SU-DHL-6 (cell line): Measurements from ENCODE around the gene VTA1.

Source experiments
- H2AFZ ChIP-seq: fragments of 200-600 bp; sonication (generic); 2 replicates; pipeline ENCODE4 v1.6.1; 2014; ENCODE audit warnings: low read depth, mild to moderate bottlenecking, moderate library complexity, mixed read lengths, antibody characterized with exemption, low read length; ENCODE audit not compliant: severe bottlenecking
- H3F3A ChIP-seq: fragments of 200-600 bp; shearing (Covaris generic); 2 replicates; pipeline ENCODE4 v1.6.0; 2016; ENCODE audit warnings: antibody characterized with exemption, mild to moderate bottlenecking; ENCODE audit not compliant: insufficient read depth
- H3K27ac ChIP-seq: fragments of 200-600 bp; sonication (generic); 2 replicates; pipeline ENCODE4 v1.5.1; 2016; ENCODE audit warnings: low read depth, mild to moderate bottlenecking, low read length, moderate library complexity, mixed read lengths
- H3K27me3 ChIP-seq: fragments of 200-600 bp; sonication (generic), shearing (Covaris generic); 2 replicates; pipeline ENCODE4 v1.6.0; 2014; ENCODE audit warnings: mild to moderate bottlenecking, low read length
- H3K36me3 ChIP-seq: fragments of 200-600 bp; sonication (generic); 2 replicates; pipeline ENCODE4 v1.6.1; 2014; ENCODE audit warnings: mild to moderate bottlenecking, low read length, mixed read lengths
- H3K4me2 ChIP-seq: fragments of 300-600, 200-600 bp; shearing (Covaris generic), sonication (generic); 2 replicates; pipeline ENCODE4 v1.6.0; 2014; ENCODE audit warnings: low read length, low read depth, mild to moderate bottlenecking; ENCODE audit not compliant: poor library complexity, severe bottlenecking
- H3K4me3 ChIP-seq: fragments of 200-600 bp; sonication (generic); 2 replicates; pipeline ENCODE4 v1.5.1; 2014; ENCODE audit warnings: antibody characterized with exemption, low read length, mild to moderate bottlenecking, mixed read lengths; ENCODE audit not compliant: insufficient read depth, poor library complexity, severe bottlenecking
- H3K79me2 ChIP-seq: fragments of 200-600 bp; sonication (generic); 2 replicates; pipeline ENCODE4 v1.6.1; 2014; ENCODE audit warnings: mild to moderate bottlenecking, low read length, moderate library complexity; ENCODE audit not compliant: insufficient read depth
- H3K9ac ChIP-seq: fragments of 200-600 bp; sonication (generic); 2 replicates; pipeline ENCODE4 v1.7.0; 2014; ENCODE audit warnings: mild to moderate bottlenecking, low read length
- H3K9me2 ChIP-seq: fragments of 200-600 bp; sonication (generic); replicated peaks from 2 replicates; pipeline ENCODE4 v1.6.1; 2014; ENCODE audit warnings: low read length; ENCODE audit not compliant: insufficient read depth
- H3K9me3 ChIP-seq: fragments of 200-600 bp; sonication (generic); 2 replicates; pipeline ENCODE4 v1.6.1; 2014; ENCODE audit warnings: low read length, mixed read lengths; ENCODE audit not compliant: insufficient read depth
- H4K20me1 ChIP-seq: fragments of 200-600 bp; sonication (generic); 2 replicates; pipeline ENCODE4 v1.6.1; 2014; ENCODE audit warnings: low read depth, mild to moderate bottlenecking, antibody characterized with exemption, low read length, moderate library complexity, mixed read lengths
- EZH2phosphoT487 ChIP-seq: fragments of 200-600 bp; sonication (generic), shearing (Covaris generic); conservative IDR thresholded peaks from 2 replicates; pipeline ENCODE4 v1.6.1; 2018; ENCODE audit warnings: mild to moderate bottlenecking, antibody characterized with exemption, low read length, moderate library complexity, mixed read lengths
- TF ChIP-seq, protein P1 (sequence below): fragments of 200-600 bp; sonication (generic); IDR thresholded peaks from one replicate; pipeline ENCODE4 v1.5.1; 2017; ENCODE audit warnings: antibody characterized with exemption, mild to moderate bottlenecking, low read length, moderate library complexity; ENCODE audit not compliant: insufficient read depth, poor library complexity, severe bottlenecking

The VTA1 gene

DNA sequence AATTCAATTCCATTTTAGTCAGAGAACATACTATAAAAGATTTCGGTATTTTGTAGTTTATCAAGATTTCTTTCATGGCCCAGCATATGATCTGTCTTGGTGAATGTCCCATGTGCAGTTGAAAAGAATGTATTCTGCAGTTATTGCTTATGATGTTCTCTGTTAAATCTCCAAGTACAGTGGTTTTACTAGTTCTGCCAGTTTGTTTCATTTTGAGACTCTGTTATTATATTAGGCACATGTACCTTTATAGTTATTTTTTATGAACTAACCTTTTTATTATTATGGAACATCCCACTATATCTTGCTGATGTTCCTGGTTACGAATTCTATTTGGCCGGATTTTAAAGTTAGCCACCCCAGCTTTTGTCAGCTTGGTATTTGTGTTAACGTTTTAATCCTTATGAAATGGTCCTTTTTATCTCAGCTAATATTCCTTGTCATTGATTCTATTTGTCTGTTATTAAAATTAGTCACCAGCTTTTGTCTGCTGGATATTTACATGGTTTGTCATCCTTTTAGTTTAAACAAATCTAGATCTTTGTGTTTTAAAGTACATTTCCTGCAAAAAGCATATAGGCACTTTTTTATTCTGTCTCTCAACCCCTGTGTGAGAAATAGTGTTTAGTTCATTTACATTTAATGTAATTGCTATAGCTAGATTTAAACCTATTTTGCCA is 48.9 kb downstream of the VTA1 start:
- Histone ChIP-seq H2AFZ (no peak overlapping the region), H3K27me3 (no peaks in the 10 kb centered on the region), H3K4me2 (no peak overlapping the region), H4K20me1 (no peaks in the 10 kb centered on the region), H3K4me3 (no peak overlapping the region), H3F3A (0 out of 2 replicates have a peak, but pooled peaks cover 3% of the 10 kb centered on the region), H3K9me3 (no peaks in the 10 kb centered on the region), H3K9me2 (no peaks in the 10 kb centered on the region), H3K9ac (no peak overlapping the region), H3K79me2 (peaks cover 4% of the 10 kb centered on the region; the same call in 1 of the 2 replicates), H3K27ac (no peak overlapping the region), H3K36me3 (peaks cover 11% of the 10 kb centered on the region; the same call in 1 of the 2 replicates)
- no peak for TF ChIP-seq EZH2phosphoT487
- TF ChIP-seq, protein P1, sequence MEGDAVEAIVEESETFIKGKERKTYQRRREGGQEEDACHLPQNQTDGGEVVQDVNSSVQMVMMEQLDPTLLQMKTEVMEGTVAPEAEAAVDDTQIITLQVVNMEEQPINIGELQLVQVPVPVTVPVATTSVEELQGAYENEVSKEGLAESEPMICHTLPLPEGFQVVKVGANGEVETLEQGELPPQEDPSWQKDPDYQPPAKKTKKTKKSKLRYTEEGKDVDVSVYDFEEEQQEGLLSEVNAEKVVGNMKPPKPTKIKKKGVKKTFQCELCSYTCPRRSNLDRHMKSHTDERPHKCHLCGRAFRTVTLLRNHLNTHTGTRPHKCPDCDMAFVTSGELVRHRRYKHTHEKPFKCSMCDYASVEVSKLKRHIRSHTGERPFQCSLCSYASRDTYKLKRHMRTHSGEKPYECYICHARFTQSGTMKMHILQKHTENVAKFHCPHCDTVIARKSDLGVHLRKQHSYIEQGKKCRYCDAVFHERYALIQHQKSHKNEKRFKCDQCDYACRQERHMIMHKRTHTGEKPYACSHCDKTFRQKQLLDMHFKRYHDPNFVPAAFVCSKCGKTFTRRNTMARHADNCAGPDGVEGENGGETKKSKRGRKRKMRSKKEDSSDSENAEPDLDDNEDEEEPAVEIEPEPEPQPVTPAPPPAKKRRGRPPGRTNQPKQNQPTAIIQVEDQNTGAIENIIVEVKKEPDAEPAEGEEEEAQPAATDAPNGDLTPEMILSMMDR: no peak

DNA sequence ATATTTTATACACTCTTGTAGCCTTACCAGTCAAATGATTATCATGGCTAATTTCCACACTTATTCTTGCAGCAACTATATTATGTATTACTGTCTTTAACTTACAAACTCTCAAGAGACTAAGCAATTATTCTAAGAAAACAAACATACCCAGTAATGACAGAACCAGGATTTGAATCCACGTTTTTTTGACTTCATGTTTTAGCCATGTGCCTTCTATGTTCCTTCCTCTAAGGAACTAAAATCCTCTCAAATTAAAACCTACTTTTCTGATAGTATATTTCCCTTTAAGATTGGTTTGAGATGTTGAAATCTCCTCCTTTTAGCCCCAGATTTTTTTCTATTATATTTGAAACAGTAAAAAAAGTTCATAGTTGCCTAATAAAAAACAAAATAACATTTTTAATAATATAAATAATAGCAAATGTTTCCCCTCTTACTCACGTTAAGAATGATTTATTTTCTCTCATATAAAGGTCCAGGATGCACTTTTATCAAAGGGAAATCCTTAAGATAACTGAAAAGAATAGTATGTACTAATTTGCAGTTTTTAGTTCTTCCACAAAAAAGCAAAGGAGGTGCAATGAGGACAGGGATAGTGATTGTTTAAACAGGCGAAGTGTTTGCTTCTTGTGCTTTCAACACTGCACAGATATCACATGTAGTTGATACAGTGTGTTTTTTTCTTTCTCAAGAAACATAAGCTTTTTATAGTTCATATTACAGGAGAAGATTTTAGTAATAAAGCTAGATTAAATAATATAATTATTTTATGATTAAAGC is 54.0 kb downstream of the VTA1 start:
- Histone ChIP-seq H3K9ac (no peak overlapping the region), H3K27me3 (no peaks in the 10 kb centered on the region), H4K20me1 (no peaks in the 10 kb centered on the region; the same call in 1 of the 2 replicates), H3K4me3 (no peak overlapping the region), H3K9me3 (no peaks in the 10 kb centered on the region), H3K27ac (no peak overlapping the region), H3K36me3 (peaks cover 36% of the 10 kb centered on the region; the same call in 1 of the 2 replicates), H3F3A (no peaks in the 10 kb centered on the region), H2AFZ (no peak overlapping the region), H3K4me2 (no peak overlapping the region), H3K9me2 (no peaks in the 10 kb centered on the region), H3K79me2 (peaks cover 4% of the 10 kb centered on the region; the same call in 1 of the 2 replicates)
- TF ChIP-seq EZH2phosphoT487: no peak
- TF ChIP-seq, protein P1: no peak

DNA sequence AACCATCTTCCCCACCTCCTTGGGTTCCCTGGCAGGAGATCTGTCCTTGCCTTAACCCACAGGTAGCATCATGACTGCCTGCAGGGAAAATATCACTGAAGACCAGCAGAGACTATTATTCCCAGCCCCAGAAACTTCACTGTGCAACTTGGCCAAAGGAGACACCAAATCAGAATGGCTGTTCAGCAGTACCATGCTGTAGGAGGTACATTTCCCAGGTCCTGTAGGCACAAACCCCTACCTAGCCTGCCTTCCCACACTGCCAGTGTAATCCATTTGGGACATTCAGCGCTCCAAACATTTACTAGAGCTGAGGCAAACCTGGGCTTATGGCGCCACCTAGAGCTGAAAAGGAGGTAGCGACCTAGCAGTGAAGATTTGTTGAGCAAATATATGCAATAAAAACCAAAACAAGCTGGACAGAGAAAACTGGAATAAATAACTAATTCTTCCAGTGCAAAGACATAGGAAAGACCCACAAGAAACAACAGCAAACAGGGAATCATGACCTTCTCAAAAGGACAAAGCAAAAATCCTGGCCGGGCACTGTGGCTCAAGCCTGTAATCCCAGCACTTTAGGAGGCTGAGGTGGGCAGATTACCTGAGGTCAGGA is 60.3 kb downstream of the VTA1 start:
- no peak overlapping the region for H3K27ac ChIP-seq
- H2AFZ ChIP-seq: no peak overlapping the region
- peaks cover 52% of the 10 kb centered on the region for H3K36me3 ChIP-seq
- TF ChIP-seq, protein P1: peak; percentile 73
- no peak for TF ChIP-seq EZH2phosphoT487
- H3F3A ChIP-seq: no peaks in the 10 kb centered on the region
- H3K79me2 ChIP-seq: 0 out of 2 replicates have a peak, but pooled peaks cover 4% of the 10 kb centered on the region
- no peak overlapping the region for H3K4me2 ChIP-seq
- no peaks in the 10 kb centered on the region for H4K20me1 ChIP-seq
- H3K9me3 ChIP-seq: peaks cover 6% of the 10 kb centered on the region; the same call in 1 of the 2 replicates
- H3K9ac ChIP-seq: no peak overlapping the region
- no peaks in the 10 kb centered on the region for H3K9me2 ChIP-seq
- H3K27me3 ChIP-seq: no peaks in the 10 kb centered on the region
- no peak overlapping the region for H3K4me3 ChIP-seq
